Activated CD8-positive, alpha-beta memory T cell treated with anti-CD3 and anti-CD28 coated beads, Interleukin-2, amount 50 U/mL, for 48 hours (primary cell): Measurements from ENCODE around the gene TPTE.
"Not testable (repeated sequence)": the region's sequence is repeated elsewhere in the genome, so short reads cannot be mapped to it uniquely, and the experiment has no call there.

Source experiments
- DNase-seq: peaks from one replicate; pipeline ENCODE4 v3.0.0-alpha.2; 2020

Gene TPTE

DNA sequence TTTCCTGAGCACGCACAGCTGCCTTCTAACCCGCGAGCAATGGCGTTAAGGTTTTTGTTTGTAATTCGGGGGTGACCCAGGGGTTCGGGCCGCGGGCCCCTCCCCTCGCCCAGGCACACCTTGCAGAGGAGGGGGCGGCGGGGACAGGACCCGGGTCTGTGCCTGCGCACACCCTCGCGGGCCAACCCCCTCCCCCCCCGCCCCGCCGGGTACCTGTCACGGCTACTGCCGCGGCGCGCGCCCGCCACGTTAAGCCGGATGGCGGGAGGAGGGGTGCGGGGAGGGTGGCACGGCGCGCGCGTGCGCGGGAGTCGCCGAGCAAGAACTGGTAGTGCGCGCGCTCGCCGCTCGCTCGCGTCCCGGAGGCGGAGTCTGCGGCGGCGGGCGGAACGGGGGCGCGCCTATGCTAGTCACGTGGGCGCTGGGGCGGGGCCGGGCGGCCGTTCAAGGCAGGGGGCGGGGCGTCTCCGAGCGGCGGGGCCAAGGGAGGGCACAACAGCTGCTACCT is at the start of gene TPTE:
Gene TPTE (plus strand): TSS at position 493 of the 508 bp plus-strand sequence. CDS start 17,141 bp downstream, outside the sequence.
- DNase-seq, result no peak

DNA sequence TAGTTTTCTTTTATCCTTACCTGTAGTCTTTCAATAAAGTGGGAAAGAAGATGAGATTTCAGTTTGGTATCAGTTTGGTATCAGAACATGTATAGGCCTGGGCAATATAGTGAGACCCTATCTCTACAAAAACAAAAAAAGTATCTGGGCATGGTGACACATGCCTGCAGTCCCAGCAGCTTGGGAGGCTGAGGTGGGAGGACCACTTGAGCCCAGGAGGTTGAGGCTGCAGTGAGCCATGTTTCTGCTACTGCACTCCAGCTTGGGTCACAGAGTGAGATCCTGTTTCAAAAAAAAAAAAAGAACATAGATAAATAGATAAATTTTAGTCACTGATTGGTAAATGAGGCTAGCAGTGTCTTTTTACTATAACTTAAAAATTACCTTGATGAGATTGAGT is 49.4 kb upstream of the TPTE start:
- DNase-seq, result not testable (repeated sequence)

DNA sequence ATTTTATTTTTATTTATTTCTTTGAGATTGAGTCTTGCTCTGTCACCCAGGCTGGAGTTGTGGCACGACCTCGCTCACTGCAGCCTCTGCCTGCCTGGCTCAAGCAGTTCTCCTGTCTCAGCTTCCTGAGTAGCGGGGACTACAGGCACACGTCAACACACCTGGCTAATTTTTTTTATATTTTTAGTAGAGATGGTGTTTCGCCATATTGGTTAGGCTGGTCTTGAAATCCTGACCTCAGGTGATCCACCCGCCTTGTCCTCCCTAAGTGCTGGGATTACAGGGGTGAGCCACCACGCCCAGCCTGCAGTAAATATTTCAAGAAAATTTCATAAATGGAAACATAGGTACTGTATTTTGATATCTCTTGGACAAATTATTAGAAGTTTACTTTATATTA is 43.6 kb upstream of the TPTE start:
- not testable (repeated sequence) for DNase-seq

DNA sequence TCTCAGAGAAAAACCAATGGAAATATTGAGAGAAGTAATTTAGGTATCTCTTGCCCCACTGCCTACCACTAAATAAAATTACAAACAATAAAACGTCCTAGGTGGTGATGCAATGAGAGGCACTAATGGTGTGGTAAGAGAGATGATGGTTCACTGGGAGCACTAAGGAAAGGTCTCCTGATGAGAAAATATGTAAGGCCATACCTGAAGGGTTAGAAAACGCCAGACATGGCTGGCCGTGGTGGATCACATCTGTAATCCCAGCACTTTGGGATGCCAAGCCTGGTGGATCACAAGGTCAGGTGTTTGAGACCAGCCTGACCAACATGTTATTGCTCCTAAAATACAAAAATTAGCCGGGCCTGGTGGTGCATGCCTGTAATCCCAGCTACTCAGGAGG is 41.5 kb upstream of the TPTE start:
- not testable (repeated sequence) for DNase-seq

DNA sequence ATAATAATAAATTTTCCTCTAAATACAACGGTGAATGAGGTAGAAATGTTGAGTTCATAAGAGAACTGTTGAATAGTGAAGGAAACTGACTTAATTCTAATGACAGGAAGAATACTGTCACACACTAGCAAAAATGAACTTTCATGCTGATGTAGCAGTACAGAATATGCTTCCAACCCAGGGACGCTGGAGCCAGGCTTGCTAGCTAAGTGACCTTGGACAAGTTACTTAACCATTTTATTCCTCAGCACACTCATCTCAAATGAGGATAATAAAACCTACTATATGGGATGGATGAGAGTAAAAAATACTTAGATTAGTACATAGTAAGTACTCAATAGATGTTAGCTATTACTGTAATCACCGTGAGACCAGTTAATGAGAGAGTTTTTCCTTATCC is 36.5 kb upstream of the TPTE start:
- DNase-seq, result not testable (repeated sequence)

DNA sequence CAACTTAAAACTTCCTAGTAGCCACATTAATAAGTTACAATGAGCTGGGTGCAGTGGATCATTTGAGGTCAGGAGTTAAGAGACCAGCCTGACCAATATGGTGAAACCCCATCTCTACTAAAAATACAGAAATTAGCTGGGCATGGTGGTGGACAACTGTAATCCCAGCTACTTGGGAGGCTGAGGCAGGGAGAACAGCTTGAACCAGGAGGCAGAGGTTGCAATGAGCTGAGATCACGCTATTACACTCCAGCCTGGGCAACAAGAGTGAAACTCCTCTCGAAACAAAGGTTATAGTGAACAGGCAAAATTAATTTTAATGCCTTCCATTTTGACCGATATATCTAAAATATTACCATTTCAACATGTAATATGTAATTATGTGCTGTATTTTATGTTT is 30.9 kb upstream of the TPTE start:
- not testable (repeated sequence) for DNase-seq

DNA sequence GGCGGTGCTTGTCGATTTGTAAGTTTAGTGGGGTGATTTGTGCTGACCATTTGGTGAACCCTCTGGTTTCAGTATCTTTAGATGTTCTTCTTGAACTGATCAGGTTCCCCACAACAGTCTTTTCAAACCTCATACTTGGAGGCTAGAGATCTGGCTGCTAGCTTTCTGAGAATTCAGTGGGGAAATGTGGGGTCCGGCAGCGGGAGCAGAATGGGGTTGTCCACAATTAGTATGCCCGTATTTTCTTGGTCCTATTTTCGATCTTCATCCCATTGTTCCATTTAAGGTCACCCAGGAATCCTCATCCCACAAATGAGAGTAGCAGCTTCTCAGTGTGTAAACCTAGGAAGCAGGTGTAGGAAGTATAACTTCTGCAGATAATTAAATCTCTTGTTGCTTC is 10.3 kb upstream of the TPTE start:
- DNase-seq, result no peak

DNA sequence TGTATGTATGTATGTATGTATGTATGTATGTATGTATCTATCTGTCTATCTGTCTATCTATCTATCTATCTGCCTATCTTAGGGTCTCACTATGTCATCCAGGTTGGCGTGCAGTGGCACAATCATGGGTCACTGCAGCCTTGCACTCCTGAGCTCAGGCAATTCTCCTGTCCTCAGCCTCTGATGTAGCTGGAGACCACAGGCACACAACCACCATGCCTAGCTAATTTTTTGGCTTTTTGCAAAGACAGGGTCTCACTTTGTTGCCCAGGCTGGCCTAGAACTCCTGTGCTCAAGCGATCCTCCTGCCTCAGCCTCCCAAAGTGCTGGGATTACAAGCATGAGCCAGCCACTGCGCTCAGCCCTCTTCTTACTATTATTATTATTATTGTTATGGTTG is 4.5 kb upstream of the TPTE start:
- DNase-seq, result not testable (repeated sequence)

DNA sequence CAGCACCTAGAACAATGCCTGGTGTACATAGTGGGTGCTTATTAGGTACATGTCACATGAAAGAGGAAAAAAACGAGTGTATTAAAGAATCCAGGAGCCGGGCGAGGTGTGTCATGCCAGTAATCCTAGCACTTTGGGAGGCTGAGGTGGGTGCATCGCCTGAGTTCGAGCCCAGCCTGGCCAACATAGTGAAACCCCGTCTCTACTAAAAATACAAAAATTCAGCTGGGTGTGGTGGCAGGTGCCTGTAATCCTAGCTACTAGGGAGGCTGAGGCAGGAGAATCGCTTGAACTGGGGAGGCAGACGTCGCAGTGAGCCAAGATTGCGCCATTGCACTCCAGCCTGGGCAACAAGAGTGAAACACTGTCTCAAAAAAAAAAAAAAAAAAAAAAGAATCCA is 3.5 kb upstream of the TPTE start:
- not testable (repeated sequence) for DNase-seq

DNA sequence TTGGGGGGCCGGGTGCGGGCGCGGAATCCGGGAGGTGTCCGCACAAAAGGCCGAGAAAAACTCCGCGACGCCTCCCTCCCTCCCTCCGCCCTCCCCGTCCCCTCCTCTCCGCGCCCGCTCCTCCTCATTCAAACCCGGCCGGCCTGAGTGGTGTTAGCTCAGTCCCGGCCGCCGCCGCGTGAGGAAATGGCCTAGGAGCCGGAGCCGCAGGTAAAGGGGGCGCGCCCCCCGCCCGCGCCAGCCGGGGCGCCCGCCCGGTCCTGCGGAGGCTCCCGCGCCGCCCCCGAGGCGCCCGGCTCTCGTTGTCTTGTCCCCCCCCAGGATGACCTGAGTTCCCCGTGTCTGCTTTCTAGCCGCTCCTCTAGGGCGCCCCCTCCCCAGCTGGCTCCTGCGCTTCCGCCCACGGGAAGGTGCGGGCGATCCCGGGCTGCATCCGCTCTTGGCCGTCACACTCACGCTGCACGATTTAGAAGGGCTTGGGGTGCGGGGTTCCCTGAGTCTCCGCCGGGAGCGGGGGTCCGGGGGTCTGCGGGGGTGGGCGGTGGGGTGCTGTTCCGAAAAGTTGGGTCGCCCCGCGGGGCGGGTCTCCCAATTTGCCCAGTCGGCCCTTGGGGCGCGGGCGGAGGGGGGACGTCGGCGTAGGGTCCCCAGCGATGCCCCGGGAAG is 585 bp downstream of the TPTE start:
- DNase-seq, result not testable (repeated sequence)

DNA sequence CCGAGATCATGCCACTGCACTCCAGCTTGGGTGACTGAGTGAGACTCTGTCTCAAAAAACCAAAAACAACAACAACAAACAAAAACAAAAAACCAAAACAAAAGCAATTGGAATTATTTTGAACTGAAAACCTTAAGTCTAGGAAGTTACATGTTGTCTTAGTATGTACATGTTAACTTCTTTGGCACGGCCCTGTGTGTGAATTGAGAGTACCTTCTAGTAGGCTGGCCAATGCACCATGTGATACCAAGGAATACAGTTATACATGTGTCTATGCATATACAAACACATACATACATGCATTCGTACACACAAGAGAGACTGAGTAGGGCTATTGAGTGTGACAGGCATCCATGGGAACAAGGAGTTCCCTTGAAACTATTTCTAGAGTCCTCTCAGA is 18.6 kb downstream of the TPTE start:
- no peak for DNase-seq

DNA sequence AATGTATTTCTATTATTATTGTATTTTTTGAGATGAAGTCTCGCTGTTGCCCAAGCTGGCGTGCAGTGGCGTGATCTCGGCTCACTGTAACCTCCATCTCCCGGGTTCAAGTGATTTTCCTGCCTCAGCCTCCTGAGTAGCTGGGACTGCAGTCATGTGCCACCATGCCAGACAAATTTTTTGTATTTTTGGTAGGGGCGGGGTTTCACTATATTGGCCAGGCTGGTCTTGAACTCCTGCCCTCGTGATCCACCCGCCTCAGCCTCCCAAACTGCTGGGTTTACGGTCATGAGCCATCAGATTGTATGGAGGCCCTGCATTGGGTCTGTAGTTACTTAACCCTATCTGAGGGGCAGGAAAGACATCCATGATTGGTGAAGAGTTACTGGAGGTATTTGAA is 23.0 kb downstream of the TPTE start:
- DNase-seq, result not testable (repeated sequence)

DNA sequence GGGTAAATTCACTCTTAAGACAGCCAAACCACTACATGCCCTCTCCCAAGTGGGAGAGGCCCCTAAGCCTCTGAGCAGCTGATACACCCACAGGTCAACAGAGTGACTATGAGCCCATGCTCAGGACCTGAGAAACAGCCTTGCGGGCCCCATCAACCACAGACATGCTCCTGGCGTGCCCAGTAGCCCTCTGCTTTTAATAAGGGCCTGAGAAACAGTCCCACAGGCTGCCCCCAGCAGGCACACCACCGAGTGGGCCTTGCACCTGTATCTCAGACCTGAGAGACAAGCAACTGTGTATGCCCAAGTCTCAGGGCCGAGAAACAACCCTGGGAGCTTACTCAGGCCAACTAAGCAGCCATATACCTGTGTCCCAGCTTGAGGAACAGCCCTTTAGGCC is 26.5 kb downstream of the TPTE start:
- not testable (repeated sequence) for DNase-seq

DNA sequence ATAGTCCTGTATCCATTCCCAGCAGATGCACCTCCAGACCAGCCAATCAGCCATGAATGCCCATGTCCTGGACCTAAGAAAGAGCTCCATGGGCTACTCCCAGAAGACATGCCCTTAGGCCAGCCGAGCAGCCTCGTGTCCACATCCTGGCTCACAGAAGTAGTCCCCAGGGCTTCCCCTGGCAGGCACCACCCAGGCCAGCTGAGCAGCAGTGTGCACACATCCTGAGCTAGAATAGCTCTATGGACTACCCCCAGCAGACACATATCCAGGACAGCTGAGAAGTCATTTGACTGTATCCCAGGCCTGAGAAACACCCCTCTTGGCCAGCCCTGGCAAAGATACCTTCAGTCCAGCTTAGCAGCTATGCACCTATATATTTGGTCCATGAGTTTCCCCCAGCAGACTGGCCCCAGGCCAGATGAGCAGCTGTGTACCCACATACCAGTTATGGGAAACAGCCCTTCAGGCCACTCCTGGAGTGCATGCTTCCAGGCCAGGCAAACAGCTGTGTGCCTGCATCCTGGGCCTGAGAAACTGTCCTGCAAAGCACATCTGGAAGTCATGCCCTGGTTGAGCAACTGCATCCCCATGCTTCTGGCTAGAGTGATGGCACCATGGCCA is 27.1 kb downstream of the TPTE start:
- DNase-seq, result not testable (repeated sequence)

DNA sequence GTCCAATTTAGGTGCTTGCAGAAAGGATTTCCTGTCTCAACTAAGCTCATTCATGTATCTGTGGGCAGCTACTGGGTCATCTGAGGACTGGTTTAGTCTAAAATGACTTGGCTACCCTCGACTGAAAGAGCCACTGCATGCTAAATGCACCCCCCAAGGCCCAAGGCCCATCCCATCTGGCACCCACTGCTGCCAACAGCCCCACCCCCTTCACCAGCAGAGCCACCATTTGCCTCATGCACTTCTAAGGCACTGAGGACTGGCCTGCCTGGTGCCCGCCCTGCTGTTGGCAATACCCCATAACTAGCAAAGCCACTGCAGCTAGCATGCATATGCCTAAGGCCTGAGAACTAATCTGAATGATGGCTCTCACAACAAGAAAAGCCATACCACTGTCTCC is 49.4 kb downstream of the TPTE start:
- DNase-seq, result not testable (repeated sequence)

DNA sequence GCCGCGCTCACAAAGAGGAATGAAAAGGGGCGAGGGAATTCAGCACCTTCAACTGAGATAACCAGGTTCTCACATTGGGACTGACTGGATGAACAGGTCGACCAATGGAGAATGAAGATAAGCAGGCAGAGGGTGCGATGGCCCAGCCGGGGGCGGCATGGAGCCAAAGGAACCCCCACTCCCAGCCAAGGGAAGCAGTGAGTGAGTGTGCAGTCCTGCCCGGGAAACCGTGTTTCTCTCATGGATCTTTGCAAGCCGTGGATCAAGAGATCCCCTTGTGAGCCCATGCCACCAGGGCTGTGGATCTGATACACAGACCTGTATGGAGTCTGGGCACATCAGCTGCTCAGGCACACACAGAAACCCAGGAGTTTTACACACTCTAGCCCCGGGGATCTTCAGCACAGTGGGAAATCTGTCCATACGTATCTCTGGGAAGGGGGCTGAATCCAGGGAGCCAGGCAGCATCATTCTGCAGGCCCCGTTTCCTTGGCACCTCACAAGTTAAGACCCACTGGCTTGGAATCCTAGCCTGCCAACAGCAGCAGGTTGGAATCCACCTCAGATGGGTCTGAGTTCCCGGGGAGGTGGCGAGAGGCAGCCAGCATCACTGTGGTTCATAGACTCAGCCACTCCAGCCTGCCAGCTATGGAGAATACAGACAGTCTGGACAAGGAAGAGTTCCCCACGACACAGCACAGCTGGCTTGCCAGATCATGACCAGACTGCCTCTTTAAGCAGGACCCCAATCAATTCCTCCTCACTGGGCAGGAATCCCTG is 53.3 kb downstream of the TPTE start:
- not testable (repeated sequence) for DNase-seq

DNA sequence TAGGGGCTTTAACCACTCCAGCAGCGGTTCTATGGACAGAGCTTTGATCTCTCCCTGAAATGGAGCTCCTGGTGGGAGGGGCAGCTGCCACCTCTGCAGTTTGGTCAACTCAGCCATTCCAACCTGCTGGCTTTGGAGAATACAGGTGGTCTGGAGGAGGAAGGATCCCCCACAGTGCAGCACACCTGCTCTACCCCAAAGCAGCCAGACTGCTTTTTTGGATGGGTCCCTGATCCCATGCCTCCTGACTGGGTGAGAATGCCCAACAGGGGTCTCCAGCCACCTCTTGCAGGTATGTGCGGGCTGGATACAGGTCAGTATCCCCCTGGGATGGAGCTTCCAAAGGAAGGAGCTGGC is 53.9 kb downstream of the TPTE start:
- DNase-seq, result no peak

DNA sequence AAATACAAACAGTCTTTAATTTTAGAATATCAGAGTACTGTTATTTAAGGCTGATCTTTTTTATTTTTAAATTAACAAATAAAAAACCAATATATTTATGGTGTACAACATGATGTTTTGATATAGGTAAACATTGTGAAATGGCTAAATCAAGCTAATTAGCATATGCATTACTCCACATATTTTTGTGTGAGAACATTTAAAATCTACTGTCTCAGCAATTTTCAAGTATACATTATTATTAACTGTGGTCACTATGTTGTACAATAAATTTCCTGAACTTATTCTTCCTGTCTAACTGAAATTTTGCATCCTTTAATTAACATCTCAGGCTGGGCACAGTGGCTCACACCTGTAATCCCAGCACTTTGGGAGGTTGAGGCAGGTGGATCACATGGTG is 57.5 kb downstream of the TPTE start:
- DNase-seq, result not testable (repeated sequence)

DNA sequence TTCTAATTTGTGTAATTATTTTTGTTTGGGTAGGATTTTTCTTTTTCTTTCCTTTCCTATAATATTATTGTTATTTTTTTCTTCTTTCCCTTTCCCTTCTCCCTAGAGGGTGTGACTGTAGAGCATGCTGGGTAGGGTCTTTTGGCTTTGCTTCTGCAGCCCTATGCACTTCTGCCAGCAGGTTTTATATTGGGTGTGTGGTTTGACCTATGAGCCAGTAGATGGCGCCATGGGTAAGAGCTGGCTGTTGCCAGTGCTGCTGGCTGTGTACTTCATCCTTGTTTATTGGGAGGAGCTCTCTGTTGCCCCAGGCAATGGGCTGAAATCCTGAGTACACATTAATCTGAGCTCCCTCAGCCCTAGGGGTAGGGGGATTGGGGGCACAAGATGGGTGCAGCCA is 67.7 kb downstream of the TPTE start:
- not testable (repeated sequence) for DNase-seq

DNA sequence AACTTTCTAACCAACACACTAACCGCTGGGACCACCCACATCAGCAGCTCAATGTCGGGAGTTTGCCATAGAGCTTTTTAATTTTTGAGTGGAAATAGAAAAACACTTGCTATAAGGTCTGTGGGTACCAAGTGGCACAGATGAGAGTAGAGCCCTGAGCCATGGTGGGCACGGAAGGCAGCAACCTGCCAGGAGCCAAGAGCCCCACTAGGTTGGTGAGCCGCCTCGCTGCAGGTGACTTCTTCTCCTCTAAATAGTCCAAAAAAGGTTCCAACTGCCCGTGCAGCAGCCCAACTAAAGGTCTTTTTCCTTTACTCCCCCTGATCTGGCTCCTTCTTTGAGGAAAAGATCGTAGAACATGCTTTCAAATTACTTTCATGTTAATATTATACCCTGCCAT is 85.7 kb downstream of the TPTE start:
- not testable (repeated sequence) for DNase-seq

DNA sequence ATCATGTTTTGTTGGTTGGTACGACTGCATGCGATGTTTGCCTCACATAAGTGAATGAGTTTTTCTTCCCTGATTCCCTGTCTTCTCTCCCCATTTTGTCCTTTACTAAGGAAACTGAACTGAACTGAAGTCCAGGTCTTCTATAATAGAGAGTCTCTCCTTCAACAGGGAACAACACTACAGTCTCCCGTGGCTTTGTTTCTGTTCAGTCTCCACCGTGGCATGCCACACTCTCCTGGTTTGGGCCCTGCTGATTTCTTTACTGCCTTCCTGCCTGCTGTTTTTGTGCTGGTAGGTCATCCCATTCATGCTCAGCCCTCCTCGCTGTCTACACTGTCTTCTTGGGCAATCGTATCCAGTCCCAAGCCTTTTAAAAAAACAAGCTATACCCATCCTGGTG is 92.9 kb downstream of the TPTE start:
- not testable (repeated sequence) for DNase-seq

DNA sequence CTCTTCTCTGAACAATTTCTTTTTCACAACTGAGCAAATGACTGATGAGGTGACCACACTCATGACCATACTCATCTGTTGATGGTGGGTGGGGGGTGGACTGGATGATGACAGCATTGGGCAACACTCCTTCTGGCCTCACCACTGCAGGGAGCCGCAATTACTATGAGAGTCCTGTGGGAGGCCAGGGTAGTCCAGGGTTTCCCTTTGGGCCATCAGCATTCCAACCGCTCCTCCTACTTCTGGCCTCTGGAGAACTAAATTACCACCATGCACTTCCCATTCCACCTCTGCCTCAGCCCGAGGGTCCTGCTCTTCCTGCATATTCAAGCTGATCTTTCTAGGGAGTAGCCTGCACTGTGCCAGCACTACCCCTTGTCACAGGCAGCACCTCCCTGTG is 94.7 kb downstream of the TPTE start:
- DNase-seq, result not testable (repeated sequence)

DNA sequence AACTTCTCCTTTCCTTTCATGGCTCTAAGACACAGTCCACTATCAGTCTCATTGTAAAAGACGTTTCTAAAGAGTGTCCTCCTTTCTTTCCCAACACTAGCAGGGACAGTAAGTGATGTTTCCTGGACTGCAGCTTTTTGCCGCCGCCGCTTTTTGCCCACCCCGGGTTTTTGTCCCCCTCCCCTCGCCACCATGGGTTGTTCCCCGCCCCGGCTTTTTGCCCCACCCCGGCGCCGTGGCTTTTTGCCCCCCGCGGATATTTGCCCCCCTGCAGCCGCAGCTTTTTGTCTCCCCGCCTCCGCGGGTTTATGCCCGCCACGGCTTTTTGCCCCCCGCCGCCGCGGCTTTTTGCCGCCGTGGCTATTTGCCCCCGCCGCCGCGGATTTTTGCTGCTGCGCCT is 95.2 kb downstream of the TPTE start:
- DNase-seq, result no peak
